Measurements from ENCODE around the gene KRT32. TPM values are rescaled to one million over a fixed set of nuclear protein-coding genes. Genes with fewer than 3 reads are reported as not detected.

The KRT32 gene
- total RNA-seq, 1 experiment from 2014 or later: not detected

GRCh38 chr17:41484920-41485904 lies 18.0 kb upstream of the KRT32 start:
- H3K27me3 ChIP-seq (ENCODE audit: control insufficient read depth, insufficient read depth, low read length): 0 out of 2 replicates have a peak, but pooled peaks cover 2% of the 10 kb centered on the region
- no peaks in the 10 kb centered on the region for H3K36me3 ChIP-seq (replicated peaks; ENCODE audit: control insufficient read depth, insufficient read depth, low read length)
- no peak for DNase-seq
- H3K4me3 ChIP-seq (ENCODE audit: insufficient read depth, low read depth, low read length): no peak overlapping the region

- 0 out of 2 replicates have a peak, but pooled peaks cover 2% of the 10 kb centered on the region for H3K27me3 ChIP-seq (ENCODE audit: control insufficient read depth, insufficient read depth, low read length)
- H3K36me3 ChIP-seq (replicated peaks; ENCODE audit: control insufficient read depth, insufficient read depth, low read length): no peaks in the 10 kb centered on the region
- no peak for DNase-seq
Observed at GRCh38 chr17:41483991-41484826, 17.0 kb upstream of the KRT32 start.

GRCh38 chr17:41483531-41483930 lies 16.3 kb upstream of the KRT32 start:
- H3K27me3 ChIP-seq (ENCODE audit: control insufficient read depth, insufficient read depth, low read length): 0 out of 2 replicates have a peak, but pooled peaks cover 2% of the 10 kb centered on the region
- H3K36me3 ChIP-seq (replicated peaks; ENCODE audit: control insufficient read depth, insufficient read depth, low read length): no peaks in the 10 kb centered on the region
- no peak overlapping the region for H3K4me3 ChIP-seq (ENCODE audit: insufficient read depth, low read depth, low read length)
- no peak for DNase-seq

More at GRCh38 chr17:41483991-41484826, 17.0 kb upstream of the KRT32 start:
- H3K4me3 ChIP-seq (ENCODE audit: insufficient read depth, low read depth, low read length): no peak overlapping the region

GRCh38 chr17:41481036-41481435 lies 13.8 kb upstream of the KRT32 start, which contains the start of gene KRT35:
Gene KRT35 (minus strand): TSS chr17:41481151. CDS start chr17:41481097, 54 bp downstream.
- no peak for DNase-seq
- Histone ChIP-seq H3K36me3 (replicated peaks; ENCODE audit: control insufficient read depth, insufficient read depth, low read length) (no peaks in the 10 kb centered on the region), H3K4me3 (ENCODE audit: insufficient read depth, low read depth, low read length) (no peak within 1 kb of the TSS), H3K27me3 (ENCODE audit: control insufficient read depth, insufficient read depth, low read length) (no peaks in the 10 kb centered on the region)

- no peak overlapping the region for H3K4me3 ChIP-seq (ENCODE audit: insufficient read depth, low read depth, low read length)
- DNase-seq: no peak
- H3K27me3 ChIP-seq (ENCODE audit: control insufficient read depth, insufficient read depth, low read length): no peaks in the 10 kb centered on the region
- H3K36me3 ChIP-seq (replicated peaks; ENCODE audit: control insufficient read depth, insufficient read depth, low read length): no peaks in the 10 kb centered on the region
Observed at GRCh38 chr17:41480581-41480980, 13.4 kb upstream of the KRT32 start.

- H3K4me3 ChIP-seq (ENCODE audit: insufficient read depth, low read depth, low read length): no peak overlapping the region
- H3K36me3 ChIP-seq (replicated peaks; ENCODE audit: control insufficient read depth, insufficient read depth, low read length): no peaks in the 10 kb centered on the region
- no peak for DNase-seq
- no peaks in the 10 kb centered on the region for H3K27me3 ChIP-seq (ENCODE audit: control insufficient read depth, insufficient read depth, low read length)
Observed at GRCh38 chr17:41480136-41480535, 12.9 kb upstream of the KRT32 start.

GRCh38 chr17:41478237-41478636 lies 11.1 kb upstream of the KRT32 start:
- Histone ChIP-seq H3K4me3 (ENCODE audit: insufficient read depth, low read depth, low read length) (no peak overlapping the region), H3K27me3 (ENCODE audit: control insufficient read depth, insufficient read depth, low read length) (no peaks in the 10 kb centered on the region), H3K36me3 (replicated peaks; ENCODE audit: control insufficient read depth, insufficient read depth, low read length) (no peaks in the 10 kb centered on the region)
- DNase-seq: no peak

- Histone ChIP-seq H3K36me3 (replicated peaks; ENCODE audit: control insufficient read depth, insufficient read depth, low read length) (no peaks in the 10 kb centered on the region), H3K4me3 (ENCODE audit: insufficient read depth, low read depth, low read length) (no peak overlapping the region), H3K27me3 (ENCODE audit: control insufficient read depth, insufficient read depth, low read length) (no peaks in the 10 kb centered on the region)
- no peak for DNase-seq
Observed at GRCh38 chr17:41476866-41477815, 10.0 kb upstream of the KRT32 start.

GRCh38 chr17:41475421-41475820 lies 8.2 kb upstream of the KRT32 start:
- Histone ChIP-seq H3K36me3 (replicated peaks; ENCODE audit: control insufficient read depth, insufficient read depth, low read length) (no peaks in the 10 kb centered on the region), H3K4me3 (ENCODE audit: insufficient read depth, low read depth, low read length) (no peak overlapping the region), H3K27me3 (ENCODE audit: control insufficient read depth, insufficient read depth, low read length) (no peaks in the 10 kb centered on the region)
- no peak for DNase-seq

GRCh38 chr17:41474863-41475262 lies 7.7 kb upstream of the KRT32 start:
- no peak for DNase-seq
- H3K27me3 ChIP-seq (ENCODE audit: control insufficient read depth, insufficient read depth, low read length): no peaks in the 10 kb centered on the region

GRCh38 chr17:41468346-41468745 lies 1.2 kb upstream of the KRT32 start:
- Histone ChIP-seq H3K27me3 (ENCODE audit: control insufficient read depth, insufficient read depth, low read length) (no peaks in the 10 kb centered on the region), H3K4me3 (ENCODE audit: insufficient read depth, low read depth, low read length) (no peak overlapping the region)
- DNase-seq: no peak

More at GRCh38 chr17:41474863-41475262, 7.7 kb upstream of the KRT32 start:
- Histone ChIP-seq H3K36me3 (replicated peaks; ENCODE audit: control insufficient read depth, insufficient read depth, low read length) (no peaks in the 10 kb centered on the region), H3K4me3 (ENCODE audit: insufficient read depth, low read depth, low read length) (no peak overlapping the region)

GRCh38 chr17:41467561-41467960 lies 375 bp upstream of the KRT32 start:
- H3K36me3 ChIP-seq (replicated peaks; ENCODE audit: control insufficient read depth, insufficient read depth, low read length): no peaks in the 10 kb centered on the region
- no peaks in the 10 kb centered on the region for H3K27me3 ChIP-seq (ENCODE audit: control insufficient read depth, insufficient read depth, low read length)
- H3K4me3 ChIP-seq (ENCODE audit: insufficient read depth, low read depth, low read length): no peak overlapping the region
- DNase-seq: no peak

More at GRCh38 chr17:41468346-41468745, 1.2 kb upstream of the KRT32 start:
- no peaks in the 10 kb centered on the region for H3K36me3 ChIP-seq (replicated peaks; ENCODE audit: control insufficient read depth, insufficient read depth, low read length)

GRCh38 chr17:41464682-41465081 lies 2.5 kb downstream of the KRT32 start:
- H3K36me3 ChIP-seq (replicated peaks; ENCODE audit: control insufficient read depth, insufficient read depth, low read length): no peaks in the 10 kb centered on the region
- no peak for DNase-seq
- no peak overlapping the region for H3K4me3 ChIP-seq (ENCODE audit: insufficient read depth, low read depth, low read length)
- no peaks in the 10 kb centered on the region for H3K27me3 ChIP-seq (ENCODE audit: control insufficient read depth, insufficient read depth, low read length)

- Histone ChIP-seq H3K36me3 (replicated peaks; ENCODE audit: control insufficient read depth, insufficient read depth, low read length) (no peaks in the 10 kb centered on the region), H3K27me3 (ENCODE audit: control insufficient read depth, insufficient read depth, low read length) (no peaks in the 10 kb centered on the region), H3K4me3 (ENCODE audit: insufficient read depth, low read depth, low read length) (no peak overlapping the region)
- no peak for DNase-seq
Observed at GRCh38 chr17:41464173-41464572, 3.0 kb downstream of the KRT32 start.

All from H7 (cell line).